Thyroid gland (tissue), 4 donors: Measurements from ENCODE around the gene UFSP2.

Source experiments
- POLR2A ChIP-seq, 2 donors: fragments of 450-650 bp; IDR thresholded peaks; one replicate each; pipeline ENCODE4 v1.6.1; 2017; ENCODE audit warnings: antibody characterized with exemption in 2 of 2, mild to moderate bottlenecking in 2 of 2, moderate library complexity in 1 of 2
- TF ChIP-seq, protein P1 (sequence below), 6 experiments: fragments of 200-600 bp in 3 of 6; fragments of 450-650 bp in 3 of 6; sonication (generic) in 3 of 6; IDR thresholded peaks; one replicate each; pipeline ENCODE4 v1.5.1; 2016 to 2019; ENCODE audit warnings: antibody characterized with exemption in 6 of 6, mild to moderate bottlenecking in 2 of 6, inconsistent platforms in 1 of 6, moderate library complexity in 1 of 6

DNA sequence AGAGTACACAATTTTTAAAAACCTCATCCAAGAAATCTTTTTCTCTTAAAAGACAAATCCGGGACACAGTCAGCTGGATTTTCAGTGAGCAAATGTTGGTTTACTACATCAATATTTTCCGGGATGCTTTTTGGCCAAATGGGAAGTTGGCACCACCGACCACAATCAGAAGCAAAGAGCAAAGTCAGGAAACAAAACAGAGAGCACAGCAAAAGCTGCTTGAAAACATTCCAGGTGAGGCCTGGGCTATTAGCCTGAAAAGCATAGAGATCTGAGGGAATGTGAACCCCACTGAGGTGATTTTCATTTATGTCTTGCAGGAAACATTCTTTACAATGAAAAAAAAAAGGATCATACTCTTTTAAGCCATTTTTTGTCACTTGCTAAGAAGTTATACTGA lies 63.9 kb downstream of the UFSP2 start:
- TF ChIP-seq, protein P1, sequence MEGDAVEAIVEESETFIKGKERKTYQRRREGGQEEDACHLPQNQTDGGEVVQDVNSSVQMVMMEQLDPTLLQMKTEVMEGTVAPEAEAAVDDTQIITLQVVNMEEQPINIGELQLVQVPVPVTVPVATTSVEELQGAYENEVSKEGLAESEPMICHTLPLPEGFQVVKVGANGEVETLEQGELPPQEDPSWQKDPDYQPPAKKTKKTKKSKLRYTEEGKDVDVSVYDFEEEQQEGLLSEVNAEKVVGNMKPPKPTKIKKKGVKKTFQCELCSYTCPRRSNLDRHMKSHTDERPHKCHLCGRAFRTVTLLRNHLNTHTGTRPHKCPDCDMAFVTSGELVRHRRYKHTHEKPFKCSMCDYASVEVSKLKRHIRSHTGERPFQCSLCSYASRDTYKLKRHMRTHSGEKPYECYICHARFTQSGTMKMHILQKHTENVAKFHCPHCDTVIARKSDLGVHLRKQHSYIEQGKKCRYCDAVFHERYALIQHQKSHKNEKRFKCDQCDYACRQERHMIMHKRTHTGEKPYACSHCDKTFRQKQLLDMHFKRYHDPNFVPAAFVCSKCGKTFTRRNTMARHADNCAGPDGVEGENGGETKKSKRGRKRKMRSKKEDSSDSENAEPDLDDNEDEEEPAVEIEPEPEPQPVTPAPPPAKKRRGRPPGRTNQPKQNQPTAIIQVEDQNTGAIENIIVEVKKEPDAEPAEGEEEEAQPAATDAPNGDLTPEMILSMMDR (IDR thresholded peaks at IDR 0.05): no peak
- no peak for TF ChIP-seq POLR2A (IDR thresholded peaks at IDR 0.05)
